Measurements from ENCODE around the gene TMEM247. TPM values are rescaled to one million over a fixed set of nuclear protein-coding genes. Genes with fewer than 3 reads are reported as not detected.
"Not testable (repeated sequence)": the region's sequence is repeated elsewhere in the genome, so short reads cannot be mapped to it uniquely, and the experiment has no call there.

TMEM247 gene
- total RNA-seq, 1 donor from 2014 or later = not detected

- DNase-seq = no peak
- H3K4me3 ChIP-seq = no peak overlapping the region
- H3K27ac ChIP-seq (replicated peaks) = no peak overlapping the region
- H3K27me3 ChIP-seq (ENCODE audit: low read depth) = no peaks in the 10 kb centered on the region
- no peaks in the 10 kb centered on the region for H3K36me3 ChIP-seq
- no peaks in the 10 kb centered on the region for H3K9me3 ChIP-seq (replicated peaks)
- no peaks in the 10 kb centered on the region for H3K4me1 ChIP-seq
- intact Hi-C loops (cut with micrococcal nuclease) = no loop called here
- TF ChIP-seq CTCF (IDR thresholded peaks at IDR 0.05; ENCODE audit: borderline replicate concordance) = no peak
Measured at GRCh38 chr2:46470114-46470628, 9.2 kb upstream of the TMEM247 start.

GRCh38 chr2:46471019-46471583 lies 8.3 kb upstream of the TMEM247 start:
- no peak overlapping the region for H3K27ac ChIP-seq (replicated peaks)
- no peaks in the 10 kb centered on the region for H3K4me1 ChIP-seq
- intact Hi-C loops (cut with micrococcal nuclease) = no loop called here
- H3K27me3 ChIP-seq (ENCODE audit: low read depth) = no peaks in the 10 kb centered on the region
- no peaks in the 10 kb centered on the region for H3K9me3 ChIP-seq (replicated peaks)
- TF ChIP-seq CTCF (IDR thresholded peaks at IDR 0.05; ENCODE audit: borderline replicate concordance) = no peak
- H3K4me3 ChIP-seq = no peak overlapping the region
- no peak for DNase-seq
- H3K36me3 ChIP-seq = no peaks in the 10 kb centered on the region

GRCh38 chr2:46471697-46472096 lies 7.7 kb upstream of the TMEM247 start:
- no peak overlapping the region for H3K4me3 ChIP-seq
- H3K27ac ChIP-seq (replicated peaks) = no peak overlapping the region

GRCh38 chr2:46472165-46472564 lies 7.2 kb upstream of the TMEM247 start:
- H3K27me3 ChIP-seq (ENCODE audit: low read depth); H3K4me1 ChIP-seq; H3K4me3 ChIP-seq; H3K36me3 ChIP-seq; H3K9me3 ChIP-seq (replicated peaks); DNase-seq; intact Hi-C loops (cut with micrococcal nuclease); H3K27ac ChIP-seq (replicated peaks): not testable (repeated sequence)

More at GRCh38 chr2:46471697-46472096, 7.7 kb upstream of the TMEM247 start:
- H3K9me3 ChIP-seq (replicated peaks) = no peaks in the 10 kb centered on the region
- no peaks in the 10 kb centered on the region for H3K27me3 ChIP-seq (ENCODE audit: low read depth)
- intact Hi-C loops (cut with micrococcal nuclease) = no loop called here
- no peak for TF ChIP-seq CTCF (IDR thresholded peaks at IDR 0.05; ENCODE audit: borderline replicate concordance)
- no peaks in the 10 kb centered on the region for H3K4me1 ChIP-seq
- no peak for DNase-seq
- H3K36me3 ChIP-seq = no peaks in the 10 kb centered on the region

GRCh38 chr2:46477462-46477861 lies 1.9 kb upstream of the TMEM247 start:
- H3K4me1 ChIP-seq; H3K27ac ChIP-seq (replicated peaks); intact Hi-C loops (cut with micrococcal nuclease); DNase-seq; H3K9me3 ChIP-seq (replicated peaks); H3K27me3 ChIP-seq (ENCODE audit: low read depth); H3K4me3 ChIP-seq; H3K36me3 ChIP-seq: not testable (repeated sequence)

GRCh38 chr2:46477925-46478324 lies 1.4 kb upstream of the TMEM247 start:
- no peak overlapping the region for H3K4me3 ChIP-seq
- DNase-seq = no peak
- no peak for TF ChIP-seq CTCF (IDR thresholded peaks at IDR 0.05; ENCODE audit: borderline replicate concordance)
- H3K27me3 ChIP-seq (ENCODE audit: low read depth) = no peaks in the 10 kb centered on the region
- no peaks in the 10 kb centered on the region for H3K4me1 ChIP-seq
- intact Hi-C loops (cut with micrococcal nuclease) = no loop called here
- no peaks in the 10 kb centered on the region for H3K36me3 ChIP-seq
- H3K27ac ChIP-seq (replicated peaks) = no peak overlapping the region
- H3K9me3 ChIP-seq (replicated peaks) = no peaks in the 10 kb centered on the region
